Keratinocyte (primary cell): ENCODE data around the gene IWS1. TPM values are rescaled to one million over a fixed set of nuclear protein-coding genes. Genes with fewer than 3 reads are reported as not detected.

Source experiments
- DNase-seq: peaks from one replicate; pipeline ENCODE4 v3.0.0-alpha.2; 2011; ENCODE audit warnings: low read depth, missing footprints, low spot score
- FAIRE-seq: peaks from 2 replicates; lab custom pipeline; 2011; peaks lifted over from hg19 to GRCh38; lab: Jason Lieb, UNC
- H2AFZ ChIP-seq: 2 replicates; pipeline ENCODE4 v1.6.0; 2012; ENCODE audit warnings: low read length, control low read depth, inconsistent platforms; ENCODE audit not compliant: control insufficient read depth
- H3K27ac ChIP-seq: 2 replicates; pipeline ENCODE4 v1.5.1; 2011; ENCODE audit warnings: low read length; ENCODE audit not compliant: control insufficient read depth, insufficient read depth
- H3K27me3 ChIP-seq: 3 replicates; pipeline ENCODE4 v1.6.0; 2011; ENCODE audit warnings: low read length; ENCODE audit not compliant: control insufficient read depth, insufficient read depth; ENCODE audit errors: extremely low read depth
- H3K36me3 ChIP-seq, 2 experiments: 2 replicates in 1 of 2; 3 replicates in 1 of 2; pipeline ENCODE4 v1.5.1; 2011; ENCODE audit warnings: low read length in 2 of 2, mild to moderate bottlenecking in 1 of 2; ENCODE audit not compliant: control insufficient read depth in 2 of 2, insufficient read depth in 2 of 2; ENCODE audit errors: extremely low read depth in 1 of 2
- H3K4me1 ChIP-seq: 3 replicates; pipeline ENCODE4 v1.5.1; 2011; ENCODE audit warnings: low read length; ENCODE audit not compliant: control insufficient read depth, insufficient read depth; ENCODE audit errors: extremely low read depth
- H3K4me2 ChIP-seq: 3 replicates; pipeline ENCODE4 v1.6.0; 2011; ENCODE audit warnings: low read depth, low read length; ENCODE audit not compliant: control insufficient read depth, insufficient read depth; ENCODE audit errors: extremely low read depth
- H3K4me3 ChIP-seq, 3 experiments: fragments of 200-600 bp in 1 of 3; sonication (generic) in 1 of 3; 2 replicates in 2 of 3; 3 replicates in 1 of 3; pipeline ENCODE4 v1.5.1; 2011 to 2016; ENCODE audit warnings: low read length in 3 of 3, mild to moderate bottlenecking in 3 of 3, control low read depth in 2 of 3, inconsistent platforms in 1 of 3, low read depth in 1 of 3, mixed read lengths in 1 of 3, mixed run types in 1 of 3, moderate library complexity in 1 of 3; ENCODE audit not compliant: control insufficient read depth in 2 of 3, insufficient read depth in 2 of 3; ENCODE audit errors: extremely low read depth in 1 of 3
- H3K79me2 ChIP-seq: 2 replicates; pipeline ENCODE4 v1.6.0; 2012; ENCODE audit warnings: low read length; ENCODE audit not compliant: control insufficient read depth, insufficient read depth
- H3K9ac ChIP-seq: 3 replicates; pipeline ENCODE4 v1.6.0; 2011; ENCODE audit warnings: low read length; ENCODE audit not compliant: control insufficient read depth, insufficient read depth; ENCODE audit errors: extremely low read depth
- H3K9me1 ChIP-seq: 3 replicates; pipeline ENCODE4 v1.6.0; 2011; ENCODE audit warnings: low read length; ENCODE audit not compliant: control insufficient read depth, insufficient read depth; ENCODE audit errors: extremely low read depth
- H3K9me3 ChIP-seq: 2 replicates; pipeline ENCODE4 v1.5.1; 2012; ENCODE audit warnings: low read depth, low read length; ENCODE audit not compliant: control insufficient read depth
- H4K20me1 ChIP-seq: 3 replicates; pipeline ENCODE4 v1.6.0; 2011; ENCODE audit warnings: low read length; ENCODE audit not compliant: control insufficient read depth, insufficient read depth; ENCODE audit errors: extremely low read depth
- CTCF ChIP-seq, 3 experiments: IDR thresholded peaks in 1 of 3; conservative IDR thresholded peaks in 1 of 3; optimal IDR thresholded peaks in 1 of 3; 2 replicates in 2 of 3; 3 replicates in 1 of 3; pipeline versions ENCODE3 to v1.5.1; 2011; ENCODE audit warnings: low read length in 3 of 3, mild to moderate bottlenecking in 3 of 3, moderate library complexity in 2 of 3, control low read depth in 1 of 3, inconsistent platforms in 1 of 3; ENCODE audit not compliant: insufficient read depth in 2 of 3; ENCODE audit errors: extremely low read depth in 1 of 3
- EZH2 ChIP-seq: IDR thresholded peaks from one replicate; pipeline ENCODE4 v1.6.1; 2012; ENCODE audit warnings: inconsistent platforms, mild to moderate bottlenecking, low read length, moderate library complexity
- dilution Hi-C: fragments of 300-500 bp; cut with MboI; formaldehyde crosslinking; loops from one replicate; pipeline ENCODE4 v1.7.0; 2020; ENCODE audit warnings: low sequenced_read_pairs; ENCODE audit not compliant: extremely low pct_ligation_motif_present
- polyA plus RNA-seq, 5 experiments: library from polyadenylated mRNA; depleted of rRNA in 3 of 5; stranded (reverse) in 3 of 5; stranded (forward) in 1 of 5; unstranded in 1 of 5; fragments of >200 nt; gene quantifications; 1 replicate in 1 of 5; 2 replicates in 3 of 5; 3 replicates in 1 of 5; pipeline versions ENCODE4 v1.2.1 to v1.2.3, GENCODE V29; 2011 to 2012; ENCODE audit warnings: missing spikeins in 2 of 5, low read depth in 1 of 5, low replicate concordance in 1 of 5

Gene IWS1
- polyA plus RNA-seq, 1 donor (not counting 4 experiments of a cell fraction or from before 2014, with no cell fraction given), result 52.0 TPM

- Histone ChIP-seq H3K9me3 (no peaks in the 10 kb centered on the region), H3K9ac (no peak overlapping the region), H3K9me1 (no peaks in the 10 kb centered on the region), H3K36me3 (no peaks in the 10 kb centered on the region), H3K79me2 (no peaks in the 10 kb centered on the region), H3K4me2 (no peak overlapping the region), H3K27ac (no peak overlapping the region), H3K27me3 (no peaks in the 10 kb centered on the region), H3K4me1 (no peaks in the 10 kb centered on the region), H4K20me1 (no peaks in the 10 kb centered on the region), H3K4me3 (no peak overlapping the region), H2AFZ (no peak overlapping the region)
- DNase-seq, result no peak
- TF ChIP-seq EZH2 (no peak), CTCF (optimal IDR thresholded peaks at IDR 0.05 in 1 of 3, IDR thresholded peaks at IDR 0.05 in 1 of 3, conservative IDR thresholded peaks at IDR 0.05 in 1 of 3; ENCODE audit: extremely low read depth in 1 of 3, insufficient read depth in 2 of 3, low read length in 3 of 3) (no peak)
- no peak for FAIRE-seq
- dilution Hi-C loops, result no loop called here
Observed at GRCh38 chr2:127437056-127437455, 89.2 kb downstream of the IWS1 start.

GRCh38 chr2:127434515-127434914 is 91.8 kb downstream of the IWS1 start:
- dilution Hi-C loops, result no loop called here
- no peaks in the 10 kb centered on the region for H3K36me3 ChIP-seq
- H3K4me3 ChIP-seq, result no peak overlapping the region
- no peaks in the 10 kb centered on the region for H3K79me2 ChIP-seq
- no peak for FAIRE-seq
- no peak overlapping the region for H3K27ac ChIP-seq
- H3K9me1 ChIP-seq, result no peaks in the 10 kb centered on the region
- H3K4me1 ChIP-seq, result no peaks in the 10 kb centered on the region
- H3K4me2 ChIP-seq, result no peak overlapping the region
- no peaks in the 10 kb centered on the region for H3K27me3 ChIP-seq
- H2AFZ ChIP-seq, result no peak overlapping the region
- no peak for DNase-seq
- H3K9me3 ChIP-seq, result no peaks in the 10 kb centered on the region
- TF ChIP-seq EZH2, result no peak
- no peak for TF ChIP-seq CTCF (optimal IDR thresholded peaks at IDR 0.05 in 1 of 3, IDR thresholded peaks at IDR 0.05 in 1 of 3, conservative IDR thresholded peaks at IDR 0.05 in 1 of 3; ENCODE audit: extremely low read depth in 1 of 3, insufficient read depth in 2 of 3, low read length in 3 of 3)
- H3K9ac ChIP-seq, result no peak overlapping the region
- H4K20me1 ChIP-seq, result no peaks in the 10 kb centered on the region
